ENCODE data around the gene NCR1.
"Not testable (repeated sequence)": the region's sequence is repeated elsewhere in the genome, so short reads cannot be mapped to it uniquely, and the experiment has no call there.

NCR1 gene, protein sequence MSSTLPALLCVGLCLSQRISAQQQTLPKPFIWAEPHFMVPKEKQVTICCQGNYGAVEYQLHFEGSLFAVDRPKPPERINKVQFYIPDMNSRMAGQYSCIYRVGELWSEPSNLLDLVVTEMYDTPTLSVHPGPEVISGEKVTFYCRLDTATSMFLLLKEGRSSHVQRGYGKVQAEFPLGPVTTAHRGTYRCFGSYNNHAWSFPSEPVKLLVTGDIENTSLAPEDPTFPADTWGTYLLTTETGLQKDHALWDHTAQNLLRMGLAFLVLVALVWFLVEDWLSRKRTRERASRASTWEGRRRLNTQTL

GRCh38 chr19:54905803-54906511 lies at the start of gene NCR1:
Gene NCR1, plus strand, starts transcription at chr19:54906148. Its CDS starts 40 bp downstream, at chr19:54906188.
- H3K27ac ChIP-seq: no peak within 1 kb of the TSS
- DNase-seq (ENCODE audit: low read depth, low spot score): no peak

DNA sequence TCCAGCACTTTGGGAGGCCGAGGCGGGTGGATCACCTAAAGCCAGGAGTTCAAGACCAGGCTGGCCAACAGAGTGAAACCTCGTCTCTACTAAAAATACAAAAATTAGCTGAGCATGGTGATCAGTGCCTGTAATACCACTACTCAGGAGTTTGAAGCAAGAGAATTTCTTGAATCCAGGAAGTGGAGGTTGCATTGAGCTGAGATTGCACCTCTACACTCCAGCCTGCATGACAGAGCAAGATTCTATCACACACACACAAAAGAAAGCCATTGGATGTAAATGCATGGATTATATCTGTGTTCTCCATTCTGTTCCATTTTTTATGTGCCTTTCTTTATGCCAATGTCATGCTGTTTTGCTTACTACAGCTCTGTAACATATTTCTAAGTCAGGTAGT lies 47.5 kb upstream of the NCR1 start:
- not testable (repeated sequence) for H3K27ac ChIP-seq; DNase-seq (ENCODE audit: low read depth, low spot score)

- not testable (repeated sequence) for H3K27ac ChIP-seq; DNase-seq (ENCODE audit: low read depth, low spot score)
Observed at GRCh38 chr19:54859421-54859820, 46.5 kb upstream of the NCR1 start.

DNA sequence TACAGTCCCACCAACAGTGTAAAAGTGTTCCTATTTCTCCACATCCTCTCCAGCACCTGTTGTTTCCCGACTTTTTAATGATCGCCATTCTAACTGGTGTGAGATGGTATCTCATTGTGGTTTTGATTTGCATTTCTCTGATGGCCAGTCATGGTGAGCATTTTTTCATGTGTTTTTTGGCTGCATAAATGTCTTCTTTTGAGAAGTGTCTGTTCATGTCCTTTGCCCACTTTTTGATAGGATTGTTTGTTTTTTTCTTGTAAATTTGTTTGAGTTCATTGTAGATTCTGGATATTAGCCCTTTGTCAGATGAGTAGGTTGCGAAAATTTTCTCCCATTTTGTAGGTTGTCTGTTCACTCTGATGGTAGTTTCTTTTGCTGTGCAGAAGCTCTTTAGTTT lies 42.5 kb upstream of the NCR1 start:
- DNase-seq (ENCODE audit: low read depth, low spot score); H3K27ac ChIP-seq: not testable (repeated sequence)

DNA sequence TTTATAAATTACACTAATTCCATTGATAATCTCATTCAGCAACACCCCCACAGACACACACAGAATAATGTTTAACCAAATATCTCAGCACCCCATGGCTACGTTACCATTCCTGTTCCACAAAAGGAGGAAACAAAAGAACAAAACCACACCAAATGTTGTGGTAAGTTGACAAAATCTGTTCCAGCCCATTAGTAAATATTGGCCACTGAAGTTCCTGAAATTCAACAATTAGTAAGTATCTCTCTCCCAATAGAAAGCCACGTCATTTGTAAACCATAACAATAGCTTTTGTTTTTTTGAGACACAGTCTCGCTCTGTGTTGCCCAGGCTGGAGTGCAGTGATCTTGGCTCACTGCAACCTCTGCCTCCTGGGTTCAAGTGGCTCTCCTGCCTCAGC lies 34.3 kb upstream of the NCR1 start:
- DNase-seq (ENCODE audit: low read depth, low spot score): no peak
- H3K27ac ChIP-seq: no peak overlapping the region

DNA sequence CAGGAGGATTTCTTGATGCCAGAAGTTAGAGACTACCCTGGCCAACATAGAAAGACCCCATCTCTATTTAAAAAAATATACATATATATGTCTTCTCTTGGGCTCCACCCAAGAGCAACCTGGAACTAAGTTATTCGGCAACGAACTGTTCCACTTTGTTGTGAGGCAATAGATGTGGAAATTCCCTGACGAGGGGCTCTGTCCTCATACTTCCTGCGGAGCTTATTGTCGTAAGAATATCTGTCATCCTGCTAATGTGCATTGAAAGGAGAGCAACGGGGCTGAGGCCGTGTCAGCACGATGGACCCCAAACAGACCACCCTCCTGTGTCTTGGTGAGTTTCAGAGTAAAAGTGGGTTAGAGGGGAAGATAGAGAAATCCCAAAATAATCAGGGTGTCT lies 32.0 kb upstream of the NCR1 start, which contains the start of gene FCAR:
Gene FCAR, plus strand, starts transcription at position 246 of the 400 bp plus-strand sequence. Its CDS starts 55 bp downstream, at position 301.
- no peak within 1 kb of the TSS for H3K27ac ChIP-seq
- no peak for DNase-seq (ENCODE audit: low read depth, low spot score)

DNA sequence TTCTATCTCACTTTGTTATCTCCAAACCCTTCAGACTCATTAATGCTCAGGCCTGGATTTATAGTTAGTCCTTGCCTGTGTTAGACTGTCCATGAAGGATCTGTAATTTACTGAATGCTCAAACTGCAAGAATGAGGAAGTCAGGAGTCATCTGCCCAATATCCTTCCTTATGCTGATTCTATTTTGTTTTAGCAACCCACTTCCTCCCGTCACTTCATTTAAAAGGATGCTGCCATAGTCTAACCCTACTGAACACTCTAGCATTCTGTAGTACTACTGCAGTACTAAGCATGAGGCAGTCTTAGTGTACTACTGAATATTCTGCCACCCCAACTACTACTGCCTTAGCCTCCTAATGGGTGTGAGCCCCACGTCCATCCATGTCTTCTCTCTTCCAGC lies 30.4 kb upstream of the NCR1 start:
- DNase-seq (ENCODE audit: low read depth, low spot score): no peak

DNA sequence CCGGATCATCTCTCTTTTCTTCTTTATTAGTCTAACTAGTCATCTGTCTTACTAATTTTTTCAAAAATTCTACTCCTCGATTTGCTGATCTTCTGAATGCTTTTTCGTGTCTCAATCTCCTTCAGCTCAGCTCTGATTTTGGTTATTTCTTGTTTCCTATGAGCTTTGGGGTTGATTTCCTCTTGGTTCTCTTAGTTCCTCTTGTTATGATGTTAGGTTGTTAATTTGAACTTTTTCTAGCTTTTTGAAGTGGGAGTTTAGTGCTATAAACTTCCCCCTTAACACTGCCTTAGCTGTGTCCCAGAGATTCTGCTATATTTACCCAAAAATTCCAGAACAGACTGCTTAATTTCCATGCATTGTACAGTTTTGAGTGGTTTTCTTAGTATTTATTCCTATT lies 28.5 kb upstream of the NCR1 start:
- H3K27ac ChIP-seq: no peak overlapping the region
- DNase-seq (ENCODE audit: low read depth, low spot score): no peak

More for the DNA sequence above, 30.4 kb upstream of the NCR1 start:
- no peak overlapping the region for H3K27ac ChIP-seq

DNA sequence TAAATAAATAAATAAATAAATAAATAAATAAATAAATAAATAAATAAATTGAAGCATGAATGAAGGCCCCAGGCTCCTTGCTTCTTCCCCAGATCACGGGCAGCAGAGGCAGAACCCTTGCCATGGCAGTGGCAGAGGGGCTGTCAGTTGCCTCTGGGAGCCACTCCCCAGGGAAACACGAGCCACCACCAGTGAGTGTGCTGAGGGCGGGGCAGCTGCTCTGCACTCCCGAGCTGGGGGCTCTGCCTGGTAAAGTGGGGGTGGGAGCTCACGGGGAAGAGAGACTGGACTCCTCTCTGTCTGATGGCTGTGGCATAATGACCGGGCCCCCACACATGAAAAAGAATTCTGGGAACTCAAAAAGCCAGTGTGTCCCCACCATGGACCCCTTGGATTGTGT lies 24.1 kb upstream of the NCR1 start:
- H3K27ac ChIP-seq: no peak overlapping the region
- DNase-seq (ENCODE audit: low read depth, low spot score): no peak

DNA sequence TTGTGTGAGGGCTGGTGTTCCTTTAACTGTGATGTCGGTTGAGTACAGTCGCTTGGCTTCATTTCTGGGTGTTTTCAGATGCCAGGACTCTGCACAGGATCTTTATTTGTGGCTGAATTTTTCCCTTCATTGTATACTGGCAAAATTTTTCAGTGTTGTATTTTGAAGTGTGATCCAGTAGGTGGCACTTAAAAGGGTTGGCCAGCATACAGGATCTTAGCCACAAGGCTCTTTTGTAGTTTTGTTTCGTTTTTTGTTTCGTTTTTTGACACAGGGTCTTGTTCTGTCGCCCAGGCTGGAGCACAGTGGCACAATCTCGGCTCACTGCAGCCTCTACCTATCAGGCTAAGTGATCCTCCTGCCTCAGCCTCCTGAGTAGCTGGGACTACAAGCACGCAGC lies 23.2 kb upstream of the NCR1 start:
- no peak for DNase-seq (ENCODE audit: low read depth, low spot score)

DNA sequence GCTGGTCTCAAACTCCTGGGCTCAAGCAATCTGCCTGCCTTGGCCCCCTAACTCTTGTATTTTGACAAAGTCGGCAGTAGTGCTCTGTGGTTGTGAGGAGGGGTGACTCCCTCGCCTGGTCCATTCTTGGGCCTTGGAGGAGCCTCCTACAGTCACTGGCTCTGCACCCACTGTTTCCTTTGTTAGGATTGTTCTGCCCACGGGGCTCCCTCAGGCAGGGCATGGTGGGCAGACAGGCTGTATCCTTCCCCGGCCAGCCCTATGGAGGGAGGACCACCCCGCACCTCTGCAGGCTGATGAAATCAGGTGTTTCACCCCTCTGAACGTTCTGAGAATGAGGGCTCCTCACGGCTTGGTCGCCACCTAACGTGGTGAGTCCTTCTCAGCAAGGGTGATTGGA lies 22.7 kb upstream of the NCR1 start:
- DNase-seq (ENCODE audit: low read depth, low spot score): no peak
- no peak overlapping the region for H3K27ac ChIP-seq

More for the DNA sequence above, 23.2 kb upstream of the NCR1 start:
- H3K27ac ChIP-seq: no peak overlapping the region

- no peak for DNase-seq (ENCODE audit: low read depth, low spot score)
- H3K27ac ChIP-seq: no peak overlapping the region
Observed at GRCh38 chr19:54888239-54888638, 17.7 kb upstream of the NCR1 start.

DNA sequence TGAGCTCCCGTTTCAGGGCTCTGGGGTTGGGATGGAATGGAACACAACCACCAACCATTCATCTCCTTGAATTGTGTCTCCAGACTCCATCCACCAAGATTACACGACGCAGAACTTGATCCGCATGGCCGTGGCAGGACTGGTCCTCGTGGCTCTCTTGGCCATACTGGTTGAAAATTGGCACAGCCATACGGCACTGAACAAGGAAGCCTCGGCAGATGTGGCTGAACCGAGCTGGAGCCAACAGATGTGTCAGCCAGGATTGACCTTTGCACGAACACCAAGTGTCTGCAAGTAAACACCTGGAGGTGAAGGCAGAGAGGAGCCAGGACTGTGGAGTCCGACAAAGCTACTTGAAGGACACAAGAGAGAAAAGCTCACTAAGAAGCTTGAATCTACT lies 16.4 kb upstream of the NCR1 start:
- DNase-seq (ENCODE audit: low read depth, low spot score): no peak
- no peak overlapping the region for H3K27ac ChIP-seq

DNA sequence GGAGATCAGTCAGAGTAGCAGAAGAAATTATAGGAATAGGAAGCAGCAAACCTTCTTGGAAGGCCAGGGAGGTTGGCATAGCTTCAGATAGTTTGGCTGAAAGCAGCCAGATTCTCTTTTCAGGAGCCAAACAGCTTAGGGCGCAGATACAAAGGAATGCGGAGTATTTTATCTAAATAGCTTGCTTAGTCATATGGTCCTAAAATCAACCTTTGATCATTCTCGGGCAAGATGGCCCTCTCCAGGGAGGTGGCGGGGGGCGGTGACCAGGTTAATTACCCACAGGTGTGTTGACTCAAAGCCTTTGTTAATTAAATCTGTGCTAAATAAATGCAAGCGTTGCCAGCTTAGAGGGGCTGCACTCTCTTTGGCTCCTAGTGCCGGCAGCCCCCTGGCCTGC lies 12.5 kb upstream of the NCR1 start:
- no peak for DNase-seq (ENCODE audit: low read depth, low spot score)
- no peak overlapping the region for H3K27ac ChIP-seq

DNA sequence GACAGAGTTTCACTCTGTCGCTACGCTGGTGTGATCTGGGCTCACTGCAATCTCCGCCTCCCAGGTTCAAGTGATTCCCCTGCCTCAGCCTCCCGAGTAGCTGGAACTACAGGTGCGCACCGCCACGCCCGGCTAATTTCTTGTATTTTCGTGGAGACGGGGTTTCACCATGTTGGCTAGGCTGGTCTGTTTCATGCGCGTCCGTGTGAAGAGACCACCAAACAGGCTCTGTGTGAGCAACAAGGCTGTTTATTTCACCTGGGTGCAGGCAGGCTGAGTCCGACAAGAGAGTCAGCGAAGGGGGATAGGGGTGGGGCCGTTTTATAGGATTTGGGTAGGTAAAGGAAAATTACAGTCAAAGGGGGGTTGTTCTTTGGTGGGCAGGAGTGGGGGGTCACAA lies 11.8 kb upstream of the NCR1 start:
- not testable (repeated sequence) for DNase-seq (ENCODE audit: low read depth, low spot score); H3K27ac ChIP-seq

- DNase-seq (ENCODE audit: low read depth, low spot score): no peak
- no peak overlapping the region for H3K27ac ChIP-seq
Observed at GRCh38 chr19:54896036-54896435, 9.9 kb upstream of the NCR1 start.

DNA sequence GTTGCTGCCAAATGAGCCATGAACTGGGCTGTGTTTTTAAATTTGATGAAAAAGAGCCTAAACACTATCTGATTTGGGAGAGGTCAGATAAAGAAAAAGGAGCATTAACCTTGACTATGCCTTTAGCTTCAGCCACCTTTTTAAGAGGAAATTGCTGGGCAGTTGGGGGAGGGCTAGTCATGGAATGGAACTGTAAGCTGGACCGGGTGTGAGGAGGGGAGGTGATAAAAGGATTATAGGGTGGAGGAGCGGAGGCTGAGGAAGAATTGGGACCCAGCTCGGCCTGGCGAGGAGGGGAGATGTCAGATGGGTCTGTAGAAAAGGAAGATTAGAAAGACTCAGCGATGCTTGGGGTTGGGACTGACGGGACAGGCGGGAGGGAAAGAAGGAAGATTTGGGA lies 7.3 kb upstream of the NCR1 start:
- not testable (repeated sequence) for H3K27ac ChIP-seq; DNase-seq (ENCODE audit: low read depth, low spot score)

GRCh38 chr19:54899646-54900045 lies 6.3 kb upstream of the NCR1 start:
- H3K27ac ChIP-seq; DNase-seq (ENCODE audit: low read depth, low spot score): not testable (repeated sequence)

GRCh38 chr19:54901153-54901552 lies 4.8 kb upstream of the NCR1 start:
- not testable (repeated sequence) for DNase-seq (ENCODE audit: low read depth, low spot score); H3K27ac ChIP-seq

- no peak for DNase-seq (ENCODE audit: low read depth, low spot score)
- H3K27ac ChIP-seq: no peak overlapping the region
Observed at GRCh38 chr19:54902061-54902460, 3.9 kb upstream of the NCR1 start.

- H3K27ac ChIP-seq: no peak overlapping the region
- DNase-seq (ENCODE audit: low read depth, low spot score): no peak
Observed at GRCh38 chr19:54903303-54903702, 2.6 kb upstream of the NCR1 start.

GRCh38 chr19:54904261-54904660 lies 1.7 kb upstream of the NCR1 start:
- DNase-seq (ENCODE audit: low read depth, low spot score); H3K27ac ChIP-seq: not testable (repeated sequence)
